CD4-positive, alpha-beta T cell treated with Interleukin-4 for 4 hours (primary cell): ENCODE results near the gene KRT85.
"Not testable (repeated sequence)": the region's sequence is repeated elsewhere in the genome, so short reads cannot be mapped to it uniquely, and the experiment has no call there.

Experiments used
- DNase-seq: peaks from one replicate; pipeline ENCODE4 v3.0.0-alpha.2; 2020

KRT85 gene

DNA sequence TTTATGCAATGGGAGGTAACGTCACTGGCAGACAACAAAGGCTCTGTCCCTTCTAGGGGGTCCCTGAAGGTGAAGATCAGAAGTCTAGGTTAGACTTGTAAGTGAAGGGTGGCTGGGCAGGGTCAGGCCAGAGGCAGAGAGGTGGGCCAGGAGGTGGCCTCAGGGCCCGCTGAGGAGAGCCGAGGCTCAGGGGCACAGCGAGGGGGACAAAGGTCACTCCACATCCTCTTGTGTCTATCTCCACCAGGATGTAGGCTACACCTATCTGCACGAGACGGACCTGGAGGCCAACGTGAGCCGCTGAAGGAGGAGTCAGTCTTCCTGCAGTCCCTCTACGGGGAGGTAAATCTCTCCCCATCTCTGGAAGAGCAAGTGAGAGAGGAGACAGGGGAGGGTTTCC, 20.3 kb downstream of the KRT85 start:
- no peak for DNase-seq

DNA sequence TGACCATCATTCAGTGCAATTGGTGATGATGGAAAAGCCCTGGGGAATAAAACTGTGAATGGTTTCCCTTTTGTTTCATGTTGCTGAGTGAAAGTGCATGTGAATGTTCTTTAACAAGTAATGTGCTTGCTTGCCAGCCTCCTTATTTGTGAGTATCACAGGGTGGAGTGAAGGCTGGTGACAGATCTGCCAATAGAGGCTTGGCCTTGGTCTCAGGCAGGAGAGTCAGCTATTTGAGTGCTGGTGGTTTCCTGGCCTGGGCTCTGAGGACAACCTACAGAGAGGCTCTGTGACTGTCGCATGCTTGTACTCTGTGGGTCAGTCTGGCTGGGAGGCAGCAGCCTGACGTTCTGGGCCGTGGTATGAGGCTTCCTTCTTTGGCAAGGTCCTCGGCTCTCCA, 20.7 kb downstream of the KRT85 start:
- DNase-seq = no peak

DNA sequence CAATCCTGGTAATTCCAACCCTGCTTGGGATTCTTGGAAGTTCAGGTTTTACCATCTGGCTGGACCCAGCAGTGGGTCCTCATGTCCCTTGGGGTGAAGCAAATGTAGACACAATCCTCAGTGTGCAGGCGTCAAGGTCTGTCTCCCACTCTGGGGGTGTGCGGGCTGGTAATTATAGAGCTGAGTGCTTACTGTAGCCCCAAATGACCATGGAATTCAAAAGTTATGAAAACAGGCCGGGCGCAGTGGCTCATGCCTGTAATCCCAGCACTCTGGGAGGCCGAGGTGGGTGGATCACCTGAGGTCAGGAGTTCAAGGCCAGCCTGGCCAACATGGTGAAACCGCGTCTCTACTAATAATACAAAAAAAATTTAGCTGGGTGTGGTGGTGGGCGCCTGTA, 22.2 kb downstream of the KRT85 start:
- DNase-seq = not testable (repeated sequence)

DNA sequence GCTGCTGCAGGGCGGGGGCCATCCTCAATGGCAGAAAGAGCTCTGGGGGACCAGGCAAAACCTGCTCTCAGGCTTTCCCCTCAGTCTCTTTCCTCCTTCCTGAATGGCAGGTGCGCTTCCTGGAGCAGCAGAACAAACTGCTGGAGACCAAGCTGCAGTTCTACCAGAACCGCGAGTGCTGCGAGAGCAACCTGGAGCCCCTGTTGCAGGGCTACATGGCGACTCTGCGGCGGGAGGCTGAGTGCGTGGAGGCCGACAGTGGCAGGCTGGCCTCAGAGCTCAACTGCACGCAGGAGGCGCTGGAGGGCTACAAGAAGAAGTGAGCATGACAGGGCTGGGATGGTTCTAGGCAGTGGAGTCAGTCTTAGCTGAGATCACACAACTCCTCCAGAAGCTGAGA, 23.2 kb downstream of the KRT85 start:
- no peak for DNase-seq

DNA sequence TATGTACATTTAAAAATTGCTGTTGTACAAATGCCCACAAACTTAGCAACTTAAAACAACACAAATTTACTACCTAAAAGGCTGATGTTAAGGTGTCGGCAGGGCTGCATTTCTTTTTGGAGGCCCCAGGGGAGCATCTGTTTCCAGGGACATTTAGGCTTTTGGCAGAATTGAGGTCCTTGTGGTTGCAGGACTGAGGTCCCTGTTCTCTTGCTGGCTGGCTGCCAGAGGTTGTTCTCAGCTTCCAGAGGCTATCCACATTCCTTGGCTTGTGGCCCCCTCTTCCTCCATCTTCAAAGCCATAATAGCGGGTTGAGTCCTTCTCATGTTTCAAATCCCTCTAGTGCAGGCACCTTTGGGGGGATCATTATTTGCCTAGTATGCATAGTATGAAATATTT, 23.7 kb downstream of the KRT85 start:
- no peak for DNase-seq

DNA sequence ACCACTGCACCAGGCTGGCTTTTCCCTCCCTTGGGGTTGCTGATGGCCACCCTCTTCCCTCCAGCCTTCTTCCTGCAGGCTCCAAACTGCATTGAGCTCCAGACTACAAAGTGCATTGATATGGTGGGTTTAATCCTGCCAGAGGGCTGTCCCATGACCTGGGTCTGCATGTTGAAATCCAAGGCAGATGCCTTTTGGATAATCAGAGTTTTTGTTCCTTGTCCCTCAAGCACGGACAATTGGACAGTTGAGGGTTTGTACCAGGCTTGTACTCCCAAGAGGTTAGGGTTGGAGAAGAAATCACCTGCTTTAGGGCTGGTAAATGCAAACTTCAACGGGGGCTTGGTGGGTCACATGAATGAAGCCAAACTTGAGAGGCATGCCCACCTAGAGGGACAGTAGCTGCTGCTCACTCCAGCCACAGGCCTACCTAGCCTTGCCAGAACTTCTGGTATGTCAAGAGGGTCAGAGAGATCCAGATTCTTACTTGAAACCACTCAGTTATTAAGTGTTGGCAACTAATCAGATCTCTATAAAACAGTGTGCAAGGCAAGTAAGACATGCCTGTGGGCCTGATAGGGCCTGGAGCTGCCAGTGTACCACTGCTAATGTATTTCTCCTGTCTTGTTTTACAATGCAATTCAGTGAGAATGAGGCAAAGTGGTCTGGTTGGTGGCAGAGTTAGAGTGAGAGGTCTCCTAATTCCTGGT, 24.3 kb downstream of the KRT85 start:
- no peak for DNase-seq

DNA sequence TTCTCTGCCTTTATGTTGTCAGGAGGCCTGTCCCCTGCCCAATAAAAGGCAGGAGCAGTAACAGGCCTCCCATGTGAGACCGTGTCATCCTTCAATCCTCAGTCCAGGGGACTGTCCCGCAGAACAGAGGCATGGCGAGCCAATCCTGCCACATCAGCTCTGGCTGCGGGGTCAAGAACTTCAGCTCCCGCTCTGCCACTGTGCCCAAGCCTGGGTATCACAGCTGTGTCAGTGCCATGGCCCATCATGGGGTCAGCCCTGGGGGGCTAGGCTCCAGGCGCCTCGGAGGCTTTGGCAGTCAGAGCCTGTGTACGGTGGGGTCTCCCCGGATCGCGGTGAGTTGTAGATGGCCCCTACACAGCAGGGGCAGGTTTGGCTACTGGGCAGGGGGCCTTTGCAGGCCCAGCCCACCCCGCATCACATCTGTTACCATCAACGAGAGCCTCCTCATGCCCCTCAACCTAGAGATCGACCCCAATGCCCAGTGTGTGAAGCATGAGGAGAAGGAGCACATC, 26.2 kb downstream of the KRT85 start:
- no peak for DNase-seq

DNA sequence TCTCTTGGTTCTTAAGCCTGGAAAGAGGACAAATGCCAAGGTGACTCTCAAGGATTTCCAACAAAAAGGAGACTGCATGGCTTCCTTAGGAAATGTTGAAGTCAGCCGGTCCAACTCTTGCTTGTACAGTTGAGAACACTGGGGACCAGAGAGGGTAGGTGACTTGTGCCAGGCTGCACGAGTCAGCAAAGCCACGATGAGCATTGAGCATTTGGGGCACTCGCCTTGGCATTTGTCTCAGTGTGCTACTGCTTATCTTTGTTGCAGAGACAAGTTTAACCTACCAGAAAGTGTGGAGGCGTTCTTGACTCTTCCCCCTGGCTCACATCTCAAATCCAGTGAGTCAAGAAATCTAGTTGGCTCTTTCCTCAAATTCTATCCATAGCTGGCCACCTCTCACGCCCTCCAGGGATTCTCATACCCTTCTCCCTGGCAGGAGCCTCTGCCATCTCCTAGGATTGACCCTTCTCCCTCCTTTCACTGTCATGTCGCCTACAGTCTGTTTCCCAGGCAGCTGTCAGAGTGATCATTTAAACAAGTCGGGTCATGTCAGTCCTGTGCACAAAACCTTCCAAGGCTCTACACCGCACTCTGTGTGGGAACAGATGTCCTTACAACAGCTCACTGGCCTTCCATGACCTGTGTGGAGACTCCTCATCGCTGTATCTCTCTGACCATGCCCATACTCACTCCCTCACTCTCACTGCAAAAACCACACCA, 28.9 kb downstream of the KRT85 start:
- DNase-seq = no peak

DNA sequence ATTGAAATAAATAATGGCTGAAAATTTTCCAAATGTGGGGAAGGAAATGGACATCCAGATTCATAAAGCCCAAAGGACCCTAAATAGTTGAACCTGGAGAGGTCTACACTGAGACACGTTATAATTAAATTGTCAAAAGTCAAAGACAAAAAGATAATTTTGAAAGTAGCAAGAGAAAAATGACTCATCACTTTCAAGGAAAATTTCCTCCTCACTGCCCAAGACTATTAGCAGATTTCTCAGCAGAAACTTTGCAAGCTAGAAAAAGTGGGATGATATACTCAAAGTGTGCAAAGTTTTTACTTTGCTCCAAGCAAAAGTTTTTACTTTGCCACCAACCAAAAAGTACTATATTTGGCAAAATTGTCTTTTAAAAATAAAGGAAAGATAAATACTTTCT, 30.2 kb downstream of the KRT85 start:
- DNase-seq = no peak

DNA sequence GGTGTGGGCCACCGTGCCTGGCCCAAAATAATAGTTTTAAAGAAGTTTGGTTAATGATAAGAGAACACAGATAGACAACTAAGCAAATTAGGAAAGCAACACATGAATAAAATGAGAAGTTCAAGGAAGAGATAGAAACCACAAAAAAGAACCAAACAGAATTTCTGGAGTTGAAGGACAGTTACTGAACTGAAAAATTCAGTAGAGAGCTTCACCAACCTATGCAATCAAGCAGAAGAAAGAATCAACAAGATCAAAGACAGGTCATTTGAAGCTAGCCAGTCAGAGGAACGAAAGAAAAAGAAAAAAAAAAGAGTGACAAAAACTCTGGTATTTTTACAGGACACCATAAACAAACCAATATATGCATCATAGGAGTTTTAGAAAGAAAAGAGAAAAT, 30.6 kb downstream of the KRT85 start:
- no peak for DNase-seq

DNA sequence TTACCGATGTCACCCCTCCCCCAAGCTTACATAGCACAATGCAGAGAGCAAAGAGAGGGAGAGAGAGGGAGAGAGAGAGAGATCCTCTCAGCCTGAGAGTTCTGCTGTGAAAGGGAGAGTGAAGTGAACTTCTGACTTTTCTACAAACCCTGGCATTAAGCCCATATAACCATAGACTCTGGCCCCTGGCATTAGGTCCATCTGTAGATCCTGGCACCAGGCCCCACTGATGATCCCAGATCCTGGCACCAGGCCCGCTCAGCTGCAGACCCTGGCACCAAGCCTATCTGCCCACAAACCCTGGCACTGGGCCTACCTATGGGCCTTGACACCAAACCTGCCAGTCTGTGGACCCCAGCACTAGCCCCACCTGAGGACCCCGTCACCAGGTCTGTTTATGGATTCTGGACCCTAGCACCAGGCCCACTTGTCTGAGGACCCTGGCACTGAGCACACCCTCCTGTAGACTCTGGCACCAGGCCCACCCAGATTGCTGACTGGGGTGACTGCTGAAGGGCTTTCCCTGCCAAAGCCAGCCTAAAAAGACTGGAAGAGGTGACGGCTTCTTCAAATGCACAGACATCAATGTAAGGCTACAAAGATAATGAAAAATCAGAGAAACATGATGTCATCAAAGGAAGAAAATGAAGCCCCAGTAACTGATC, 31.6 kb downstream of the KRT85 start:
- no peak for DNase-seq

DNA sequence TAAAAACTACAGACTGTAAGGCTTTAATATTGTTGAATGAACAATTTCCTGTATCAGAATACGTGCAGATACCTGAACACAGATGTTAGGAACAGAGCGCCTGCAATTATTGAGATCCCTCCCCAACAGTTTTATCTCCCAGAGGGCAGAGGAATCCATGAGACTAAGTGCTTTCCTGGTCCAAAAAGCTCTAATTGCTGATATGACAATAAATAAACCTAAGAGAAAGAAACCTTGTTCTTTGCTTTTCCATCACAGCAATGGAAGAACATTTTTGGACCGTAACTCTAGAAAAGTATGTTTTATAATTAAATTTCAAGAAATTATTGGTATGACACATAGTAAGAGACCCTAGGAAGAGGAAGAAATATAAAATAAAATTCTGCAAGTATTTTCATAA, 33.1 kb downstream of the KRT85 start:
- no peak for DNase-seq

DNA sequence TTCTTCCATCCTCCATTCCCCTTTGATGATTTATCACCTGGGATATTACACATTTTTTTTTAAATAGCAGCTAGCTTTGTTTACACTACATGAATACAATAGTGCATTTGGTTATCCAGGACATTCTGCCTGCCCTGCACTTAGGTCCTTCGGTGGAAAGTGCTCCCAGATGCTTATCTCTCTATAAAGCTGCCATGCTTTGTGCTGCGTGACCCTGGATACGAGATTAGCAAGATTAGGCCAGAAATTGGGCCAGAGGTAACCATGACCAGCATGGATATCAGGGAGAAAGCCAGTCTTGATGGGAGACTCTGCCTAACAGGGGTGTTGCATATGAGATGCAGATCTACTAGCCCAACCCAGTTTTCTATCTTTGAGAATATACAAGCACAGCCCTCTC, 34.0 kb downstream of the KRT85 start:
- no peak for DNase-seq

DNA sequence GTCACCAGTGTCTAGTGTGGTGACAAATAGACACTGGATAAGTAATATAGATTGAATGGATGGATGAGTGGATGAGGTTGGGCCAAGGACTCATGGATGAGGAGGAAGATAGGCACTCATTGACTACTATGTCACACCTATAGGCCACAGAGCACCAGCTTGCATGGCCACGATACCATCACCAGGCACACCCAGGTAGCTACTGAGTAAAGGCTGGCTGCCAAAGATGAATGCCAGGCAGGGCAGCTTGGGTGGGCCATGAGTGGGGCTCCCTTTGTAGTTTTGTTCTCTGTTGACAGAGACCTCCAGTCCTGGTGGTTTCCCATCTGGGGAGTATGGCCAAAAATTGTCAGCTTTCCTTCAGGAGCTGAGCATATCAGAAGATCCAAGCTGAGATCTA, 34.9 kb downstream of the KRT85 start:
- DNase-seq = no peak

DNA sequence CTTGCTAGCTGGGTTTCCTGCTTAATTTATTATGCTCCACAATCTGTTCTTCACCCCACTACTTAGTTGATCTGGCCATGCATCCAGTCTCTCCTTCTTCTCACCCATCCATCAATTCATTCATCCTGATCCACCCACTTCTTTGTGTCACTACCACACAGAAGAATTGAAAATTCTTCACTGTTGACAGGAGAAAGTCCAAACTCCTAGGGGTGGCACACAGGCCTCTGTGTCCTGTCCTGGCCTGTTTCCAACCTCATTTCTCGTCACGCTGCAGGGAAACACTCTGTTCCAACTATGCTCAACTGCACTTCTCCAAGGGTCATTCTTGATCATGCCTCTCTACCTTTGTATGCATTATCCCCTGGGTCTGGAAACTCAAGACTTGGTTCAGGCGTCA, 35.4 kb downstream of the KRT85 start:
- no peak for DNase-seq

DNA sequence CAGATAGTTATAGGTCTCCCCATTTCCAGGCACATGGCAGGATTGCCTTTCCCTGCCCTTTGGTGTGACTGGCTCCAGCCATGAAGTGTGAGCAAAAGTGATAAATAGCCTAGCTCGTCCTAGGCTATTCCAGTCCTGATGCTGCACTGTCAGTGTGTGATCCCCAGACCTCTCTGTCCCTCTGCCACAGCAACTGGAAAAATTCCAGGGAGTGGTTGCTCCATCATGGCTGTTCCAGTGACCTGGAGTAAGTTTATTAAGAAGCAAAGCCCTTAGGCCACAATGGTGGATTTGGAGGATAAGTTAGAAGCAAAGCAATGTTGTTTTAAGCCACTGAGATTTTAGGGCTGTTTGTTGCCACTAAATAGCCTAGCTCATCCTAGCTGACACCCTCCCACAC, 36.2 kb downstream of the KRT85 start:
- no peak for DNase-seq

DNA sequence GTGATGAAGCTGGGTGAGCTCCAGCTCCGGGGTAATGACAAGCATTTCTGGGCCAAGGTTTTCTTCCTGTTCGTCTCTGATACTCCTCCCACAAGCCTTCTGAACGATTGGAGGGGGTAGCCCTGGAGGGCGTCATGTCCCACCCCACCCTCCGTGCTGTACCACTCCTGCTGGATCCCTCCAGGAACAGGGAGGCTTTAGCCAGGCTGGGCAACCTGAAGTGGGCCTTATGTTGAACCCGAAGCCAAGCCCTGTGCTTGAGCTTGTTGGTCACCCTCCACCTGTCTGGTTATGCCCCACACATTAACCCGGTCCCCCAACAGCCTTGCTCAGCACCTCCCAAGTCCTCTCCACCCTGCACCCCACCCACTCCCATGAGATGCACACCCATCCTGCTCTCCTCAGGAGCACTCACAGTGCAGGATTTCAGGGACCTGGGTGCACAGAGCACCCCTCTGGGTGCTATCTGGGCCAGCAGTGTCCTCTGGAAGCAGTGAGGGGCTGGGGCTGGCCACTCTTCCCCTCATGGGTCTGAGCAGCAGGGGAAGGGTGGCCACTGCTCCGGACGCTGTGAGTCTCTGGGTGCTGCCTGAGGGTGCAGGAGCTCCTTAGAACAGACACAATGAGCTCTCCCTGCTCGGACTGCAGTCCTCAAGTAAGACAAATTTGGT, 39.3 kb downstream of the KRT85 start:
- DNase-seq = no peak

DNA sequence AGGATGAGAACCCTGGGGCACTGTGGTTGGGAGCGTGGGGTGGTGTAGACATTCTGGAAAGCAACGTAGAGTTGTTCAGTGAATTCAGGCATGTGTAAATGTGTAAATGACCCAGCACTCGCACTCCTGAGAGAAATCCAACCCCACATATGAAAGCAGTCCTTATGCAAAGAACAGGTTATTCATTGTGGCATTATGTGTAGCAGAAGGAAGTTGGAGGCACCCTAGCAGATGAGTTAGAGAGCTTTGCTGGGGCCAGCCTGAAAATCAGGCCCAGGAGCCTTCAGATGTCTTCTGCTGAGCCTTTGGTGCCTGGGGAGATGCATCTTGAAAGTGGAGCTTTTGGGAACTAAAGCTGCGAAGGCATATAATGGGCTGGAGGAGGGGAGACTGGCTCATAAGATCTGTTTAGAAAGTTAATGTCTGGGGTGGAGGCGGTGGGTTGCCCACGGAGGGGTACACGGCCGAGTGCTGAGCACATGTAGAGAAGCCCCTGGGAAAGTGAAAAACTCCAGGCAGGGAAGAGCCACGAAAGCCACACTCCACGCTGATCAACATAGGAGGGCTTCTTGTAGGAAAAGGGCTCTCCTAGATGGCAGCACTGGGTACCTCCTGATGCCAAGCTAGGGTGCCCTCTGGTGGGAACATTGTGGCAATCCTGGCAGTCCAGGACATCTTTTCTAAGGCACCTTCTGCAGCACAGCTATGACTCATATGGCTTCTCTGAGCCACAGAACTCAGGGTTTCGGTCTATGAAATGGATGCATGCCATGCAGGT, 40.0 kb downstream of the KRT85 start:
- peak; percentile 87 for DNase-seq

DNA sequence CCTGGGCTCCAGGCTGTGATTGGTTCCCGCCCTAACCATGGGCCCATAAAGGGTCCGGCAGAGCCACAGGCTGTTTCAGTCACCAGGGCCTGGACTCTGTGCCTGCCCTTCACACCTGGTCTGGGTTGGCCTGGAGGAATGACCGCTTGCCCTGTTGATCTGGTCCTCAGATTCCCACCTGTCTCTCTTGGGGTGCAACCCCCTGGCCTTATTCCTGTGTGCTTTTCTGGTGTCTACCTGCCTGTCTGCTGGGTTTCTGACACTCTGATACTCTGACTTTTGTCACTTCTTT, 43.2 kb downstream of the KRT85 start:
- no peak for DNase-seq

DNA sequence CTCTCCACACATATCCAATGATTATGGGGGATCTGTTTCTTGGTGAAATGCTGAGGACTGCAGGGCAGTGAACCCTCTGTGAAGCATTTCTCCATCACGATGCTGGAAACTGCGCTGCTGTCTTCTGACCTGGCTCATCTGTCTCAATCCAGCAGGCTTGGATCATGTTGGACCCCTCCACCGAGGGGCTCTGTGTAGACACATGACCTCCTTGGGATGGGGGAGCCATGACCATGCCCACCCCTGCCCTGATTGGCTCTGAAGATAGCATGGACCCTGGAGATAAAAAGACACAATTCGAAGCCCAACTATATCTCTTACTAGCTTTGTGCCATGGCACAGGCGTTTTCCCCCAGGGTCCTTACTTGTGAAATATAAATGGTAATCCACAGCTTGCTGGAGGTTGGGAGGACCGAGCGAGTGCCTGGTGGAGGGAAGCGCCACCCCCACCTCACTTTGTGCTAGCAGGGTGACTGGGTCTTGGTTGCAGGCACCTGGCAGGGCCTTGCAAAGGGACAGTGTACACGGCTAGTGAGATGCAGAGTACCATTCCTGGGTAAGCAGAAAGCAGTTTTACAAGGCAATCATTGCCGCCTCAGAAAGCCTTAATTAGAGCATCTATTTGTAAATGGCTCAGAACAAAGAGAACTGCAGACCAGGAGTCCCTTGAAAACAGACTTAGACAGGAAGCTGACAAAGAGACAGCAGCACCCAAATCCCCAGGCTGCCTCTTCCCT, 43.7 kb downstream of the KRT85 start:
- no peak for DNase-seq

DNA sequence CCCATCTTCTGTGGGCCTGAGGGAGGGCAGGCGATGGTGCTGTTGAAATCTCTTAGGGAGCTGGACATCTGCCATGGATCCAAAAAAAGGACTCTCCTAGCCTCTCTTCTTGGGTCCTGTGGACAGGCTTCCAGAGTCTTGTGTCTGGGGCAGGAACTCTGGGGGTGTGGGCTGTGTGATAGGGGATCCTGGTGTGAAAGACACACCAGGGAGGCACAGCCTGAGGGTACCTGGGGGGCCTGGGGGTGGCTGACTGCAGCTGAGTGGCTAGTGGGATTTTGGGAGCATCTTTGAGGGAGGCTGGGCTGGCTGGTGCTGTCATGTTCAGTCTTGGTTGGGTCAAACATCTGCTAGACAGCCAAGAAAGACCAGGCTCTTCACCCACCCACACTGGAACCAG, 44.3 kb downstream of the KRT85 start:
- DNase-seq = no peak

DNA sequence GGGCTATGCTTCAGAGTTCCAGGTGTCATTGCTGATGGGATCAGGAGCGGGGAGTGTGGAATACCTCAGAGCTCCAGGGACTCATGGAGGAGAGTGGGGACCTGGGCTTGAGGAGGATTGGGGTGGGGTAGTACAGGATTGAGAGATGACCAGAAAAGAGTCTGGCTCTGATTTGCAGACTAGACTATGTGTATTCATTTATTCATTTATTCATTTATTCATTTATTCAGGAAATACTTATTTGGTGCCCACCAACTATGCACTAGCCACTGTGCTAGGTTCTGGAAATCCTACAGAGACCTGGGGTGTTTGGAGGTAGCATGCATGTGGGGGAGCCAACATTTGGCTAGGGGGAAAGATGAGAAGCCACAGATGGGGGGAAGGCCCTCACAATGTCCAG, 45.2 kb downstream of the KRT85 start:
- no peak for DNase-seq
